HuH-7 (cell line): ENCODE results near the gene ATOX1.

Experiments
- DNase-seq: peaks from one replicate; pipeline ENCODE4 v3.0.0; 2011; ENCODE audit warnings: low spot score

ATOX1 gene

DNA sequence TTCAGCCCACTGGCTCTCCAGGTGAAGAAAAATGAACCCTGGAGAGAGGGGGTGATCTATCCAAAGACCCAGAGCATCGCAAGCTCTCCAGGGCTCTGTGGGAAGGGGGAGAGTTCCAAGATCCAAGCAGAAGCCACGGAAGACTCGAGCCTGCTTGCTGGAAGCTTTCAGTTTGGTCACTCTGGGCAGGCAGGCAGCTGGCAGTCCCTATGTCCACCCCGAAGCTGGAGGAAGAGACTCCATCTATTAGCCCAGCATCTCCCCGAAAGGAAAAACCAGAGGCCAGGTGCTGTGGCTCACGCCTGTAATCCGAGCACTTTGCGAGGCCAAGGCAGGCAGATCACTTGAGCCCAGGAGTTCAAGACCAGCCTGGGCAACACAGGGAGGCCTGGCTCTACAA, 61.0 kb downstream of the ATOX1 start:
- no peak for DNase-seq

DNA sequence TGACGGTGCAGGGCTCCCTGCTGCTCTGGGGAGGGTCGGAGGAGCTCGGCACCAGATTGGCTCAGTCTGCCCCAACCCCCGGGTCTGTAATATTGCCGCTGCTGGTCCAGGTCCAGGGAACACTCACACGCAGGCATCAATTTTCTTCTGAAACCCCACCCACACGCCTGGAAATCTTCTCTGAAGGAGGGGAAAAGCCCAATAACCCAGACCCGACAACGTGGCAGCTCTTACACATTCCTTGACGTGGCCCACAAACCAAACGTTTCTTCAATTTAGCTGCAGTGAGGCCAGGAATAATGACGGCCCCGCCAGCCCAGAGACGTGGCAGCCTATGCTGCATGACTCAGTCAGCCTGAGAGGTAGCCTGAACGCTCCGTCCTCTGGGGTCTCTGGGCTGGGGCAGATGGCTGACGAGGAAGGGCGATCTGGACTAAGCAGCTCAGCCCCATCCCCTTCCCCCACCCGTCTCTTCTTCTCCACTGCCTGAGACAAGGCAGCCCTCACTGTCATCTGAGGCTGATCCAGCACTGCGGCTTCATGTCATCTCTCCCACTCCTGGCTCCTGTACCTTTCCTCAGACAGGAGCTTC, 61.9 kb downstream of the ATOX1 start:
- no peak for DNase-seq

DNA sequence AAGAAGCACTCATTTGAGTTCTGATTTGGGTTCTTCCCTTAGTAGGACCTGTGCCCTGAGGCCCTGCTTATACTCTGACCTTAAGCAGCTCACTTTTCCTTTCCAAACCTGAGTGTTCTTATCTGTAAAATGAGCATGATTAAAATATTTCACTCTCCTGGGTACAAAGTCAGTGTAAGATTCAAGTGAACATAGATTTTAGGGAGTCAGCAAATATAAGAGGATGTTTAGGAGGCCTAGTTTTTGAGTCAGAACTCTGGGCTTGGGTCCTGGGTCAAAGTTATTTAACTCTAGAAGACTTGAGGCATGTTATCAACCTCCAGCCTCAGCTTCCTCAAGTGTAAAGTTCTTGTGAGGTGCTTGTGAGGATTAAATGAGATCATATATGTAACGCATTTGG, 63.0 kb downstream of the ATOX1 start:
- no peak for DNase-seq

GRCh38 chr5:151694035-151694485, 64.4 kb downstream of the ATOX1 start:
- DNase-seq = no peak
